T-cell (primary cell): ENCODE data around the gene UBL4B. TPM values are rescaled to one million over a fixed set of nuclear protein-coding genes. Genes with fewer than 3 reads are reported as not detected.

ENCODE experiments used
- ATAC-seq, 4 experiments: fragments of 200-7000 bp in 3 of 4; fragments of 150-1000 bp in 1 of 4; cut with Tn5 transposase; replicated peaks in 1 of 4; 1 replicate in 3 of 4; 2 replicates in 1 of 4; pipeline ENCODE4 v1.10.0; 2021; ENCODE audit warnings: moderate library complexity in 3 of 4, mild to moderate bottlenecking in 2 of 4, moderate number of reproducible peaks in 1 of 4
- CTCF ChIA-PET, 2 donors: fragments of 300-600 bp; sonication (Branson Sonifier 250); formaldehyde crosslinking; loops; one replicate each; lab custom pipeline; 2022; ENCODE audit warnings: antibody characterized with exemption in 2 of 2; lab: Charles Lee
- POLR2A ChIA-PET, 2 donors: fragments of 300-600 bp; sonication (Branson Sonifier 250); formaldehyde crosslinking; loops; one replicate each; lab custom pipeline; 2022; ENCODE audit warnings: antibody characterized with exemption in 2 of 2; lab: Charles Lee
- DNase-seq, 35 experiments: peaks; one replicate each; pipeline versions ENCODE4 v3.0.0 to v3.0.0-alpha.2; 2013 to 2023
- H3K27ac ChIP-seq: one replicate; pipeline ENCODE4 v1.5.1; 2013; ENCODE audit warnings: low read length
- H3K27me3 ChIP-seq, 2 experiments: replicated peaks in 1 of 2; 1 replicate in 1 of 2; 2 replicates in 1 of 2; pipeline versions ENCODE4 v1.6.1 to v1.7.0; 2013; ENCODE audit warnings: low read length in 1 of 2, mixed read lengths in 1 of 2; ENCODE audit not compliant: control insufficient read depth in 2 of 2, insufficient read depth in 2 of 2; ENCODE audit errors: extremely low read depth in 1 of 2
- H3K36me3 ChIP-seq, 2 donors: 1 replicate in 1 of 2; 2 replicates in 1 of 2; pipeline versions ENCODE4 v1.6.1 to v1.7.0; 2013; ENCODE audit warnings: low read length in 1 of 2; ENCODE audit not compliant: control insufficient read depth in 2 of 2, insufficient read depth in 1 of 2; ENCODE audit errors: extremely low read depth in 1 of 2
- H3K4me1 ChIP-seq, 2 experiments: 1 replicate in 1 of 2; 2 replicates in 1 of 2; pipeline versions ENCODE4 v1.6.1 to v1.7.0; 2013; ENCODE audit warnings: low read length in 2 of 2, mixed read lengths in 1 of 2; ENCODE audit not compliant: insufficient read depth in 2 of 2, control insufficient read depth in 1 of 2; ENCODE audit errors: extremely low read depth in 1 of 2
- H3K4me3 ChIP-seq, 2 donors: 1 replicate in 1 of 2; 2 replicates in 1 of 2; pipeline versions ENCODE4 v1.5.1 to v1.7.0; 2013; ENCODE audit warnings: mild to moderate bottlenecking in 2 of 2, low read length in 1 of 2, moderate library complexity in 1 of 2; ENCODE audit not compliant: control insufficient read depth in 1 of 2; ENCODE audit errors: extremely low read depth in 1 of 2
- H3K9me3 ChIP-seq: 2 replicates; pipeline ENCODE4 v1.7.0; 2013
- H3K27ac Mint-ChIP-seq, 2 donors: one replicate each; pipeline ENCODE4 v1.8.0; 2020 to 2021; ENCODE audit warnings: mild to moderate bottlenecking in 2 of 2, mixed read lengths in 2 of 2
- H3K27me3 Mint-ChIP-seq, 2 donors: one replicate each; pipeline ENCODE4 v1.8.0; 2021 to 2022; ENCODE audit warnings: mixed read lengths in 2 of 2
- H3K36me3 Mint-ChIP-seq: one replicate; pipeline ENCODE4 v1.8.0; 2021; ENCODE audit warnings: mixed read lengths
- H3K4me1 Mint-ChIP-seq, 3 donors: one replicate each; pipeline ENCODE4 v1.8.0; 2020 to 2022; ENCODE audit warnings: mixed read lengths in 3 of 3, mild to moderate bottlenecking in 1 of 3
- H3K4me3 Mint-ChIP-seq, 3 donors: one replicate each; pipeline ENCODE4 v1.8.0; 2020 to 2022; ENCODE audit warnings: mild to moderate bottlenecking in 3 of 3, mixed read lengths in 3 of 3, moderate library complexity in 3 of 3
- H3K9me3 Mint-ChIP-seq, 3 donors: one replicate each; pipeline ENCODE4 v1.8.0; 2020 to 2022; ENCODE audit warnings: mixed read lengths in 3 of 3
- WGBS: methylation state at CpG from one replicate; pipeline ENCODE4 v1.1.5; 2013; ENCODE audit warnings: missing lambda C conversion rate; ENCODE audit not compliant: insufficient coverage; 5-methylcytosine and 5-hydroxymethylcytosine counted together
- total RNA-seq, 35 experiments: library from RNA in 6 of 35; stranded (reverse) in 6 of 35; fragments of 120-200 nt in 1 of 35; gene quantifications; one replicate each; pipeline versions ENCODE4 v1.2.1 to v1.2.4 and lab custom pipeline; 2013 to 2026

UBL4B gene
- total RNA-seq, 5 donors from 2014 or later (not counting 1 experiment from before 2014, with no cell fraction given): not detected

DNA sequence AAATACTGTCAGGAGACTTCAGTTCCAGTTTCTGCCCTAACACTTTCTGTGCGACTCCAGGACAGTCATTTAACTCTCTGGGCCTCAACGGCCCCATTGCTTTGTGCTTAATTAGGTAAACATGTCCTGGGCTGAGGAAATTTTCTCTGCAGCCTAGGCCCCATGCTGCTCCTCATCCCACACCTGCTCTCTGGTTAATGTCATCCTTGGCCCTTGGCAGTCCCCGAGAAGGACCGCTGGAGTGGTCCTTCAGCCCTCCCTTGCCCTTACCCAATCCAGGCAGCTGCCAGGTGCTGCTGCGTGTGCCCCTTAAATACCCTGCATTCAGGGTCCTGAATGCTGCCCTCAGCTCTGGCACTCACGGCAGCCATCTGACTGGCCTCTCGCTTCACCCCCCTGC lies 18.7 kb downstream of the UBL4B start:
- Mint-ChIP-seq H3K36me3 (no peaks in the 10 kb centered on the region), H3K27ac (no peak overlapping the region), H3K9me3 (peaks cover 0 to 3% (median 0%) of the 10 kb centered on the region in 3 donors), H3K4me3 (no peak overlapping the region), H3K27me3 (peaks cover 16 to 56% of the 10 kb centered on the region in 2 donors), H3K4me1 (peaks cover 0 to 4% (median 0%) of the 10 kb centered on the region in 3 donors)
- Histone ChIP-seq H3K9me3 (no peaks in the 10 kb centered on the region), H3K27me3 (peaks cover 0 to 73% of the 10 kb centered on the region in 2 experiments), H3K4me1 (peaks cover 0 to 6% of the 10 kb centered on the region in 2 experiments), H3K27ac (no peak overlapping the region), H3K4me3 (no peak overlapping the region), H3K36me3 (no peaks in the 10 kb centered on the region)
- ChIA-PET CTCF (no interaction called here), POLR2A (no interaction called here)
- DNase-seq (no peak), ATAC-seq (no peak)
- WGBS: 84% methylated on average over 4 of the region's 7 CpGs

DNA sequence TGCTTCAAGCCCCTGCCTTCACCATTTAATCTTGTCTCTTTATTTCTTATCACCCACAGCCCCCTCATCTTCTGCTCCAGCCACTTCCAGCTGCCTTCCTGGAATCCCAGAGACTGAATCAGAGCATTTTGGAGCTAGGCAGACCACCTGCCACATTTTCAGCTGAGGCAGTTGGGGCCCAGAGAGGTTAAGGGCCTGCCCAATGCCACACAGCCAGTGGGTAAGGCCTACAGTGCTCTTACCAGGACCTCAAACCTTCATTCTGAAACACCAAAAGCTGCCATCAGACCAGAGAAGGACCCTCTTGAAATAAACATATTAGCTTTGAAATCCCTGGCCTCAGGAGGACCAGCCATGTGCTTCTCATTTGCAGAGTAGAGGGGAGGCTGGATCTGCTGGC lies 20.4 kb downstream of the UBL4B start:
- ChIA-PET POLR2A (no interaction called here), CTCF (interaction anchor here in 1 of 2 donors (0.6 to 0.7 kb wide), 2 partner anchors 53 to 74 kb away, joined by 3 to 5 read pairs; no protein-coding TSS in a partner anchor)
- Mint-ChIP-seq H3K9me3 (no peaks in the 10 kb centered on the region), H3K4me3 (no peak overlapping the region), H3K4me1 (peaks cover 10 to 13% (median 11%) of the 10 kb centered on the region in 3 donors), H3K36me3 (no peaks in the 10 kb centered on the region), H3K27ac (no peak overlapping the region), H3K27me3 (peaks cover 24 to 64% of the 10 kb centered on the region in 2 donors)
- Histone ChIP-seq H3K27me3 (peaks cover 0 to 69% of the 10 kb centered on the region in 2 experiments), H3K4me1 (peaks cover 0 to 12% of the 10 kb centered on the region in 2 experiments), H3K36me3 (no peaks in the 10 kb centered on the region), H3K4me3 (no peak overlapping the region), H3K9me3 (no peaks in the 10 kb centered on the region), H3K27ac (no peak overlapping the region)
- ATAC-seq (no peak), DNase-seq (no peak)

DNA sequence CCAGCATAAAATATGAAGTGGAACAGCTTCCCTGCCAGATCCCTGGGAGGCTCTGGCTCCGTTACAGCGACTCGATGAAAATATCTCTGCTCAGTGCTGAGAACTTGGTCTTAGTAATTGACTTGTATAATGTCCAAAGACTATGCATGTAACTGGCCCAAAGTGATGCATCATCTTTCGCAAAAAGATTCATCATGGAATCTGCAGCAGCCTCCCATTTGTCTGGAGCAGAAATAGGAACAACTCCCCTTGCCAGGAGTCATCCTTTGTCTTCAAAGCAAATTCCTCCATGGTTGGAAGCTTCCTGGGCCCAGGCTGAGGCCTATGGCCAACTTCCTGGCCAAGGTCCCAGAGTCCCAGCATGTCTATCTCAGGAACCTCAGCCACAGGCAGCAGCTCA lies 21.2 kb downstream of the UBL4B start:
- CTCF ChIA-PET: no interaction called here
- no peak for ATAC-seq
- WGBS: 93% methylated on average over 4 of the region's 4 CpGs

DNA sequence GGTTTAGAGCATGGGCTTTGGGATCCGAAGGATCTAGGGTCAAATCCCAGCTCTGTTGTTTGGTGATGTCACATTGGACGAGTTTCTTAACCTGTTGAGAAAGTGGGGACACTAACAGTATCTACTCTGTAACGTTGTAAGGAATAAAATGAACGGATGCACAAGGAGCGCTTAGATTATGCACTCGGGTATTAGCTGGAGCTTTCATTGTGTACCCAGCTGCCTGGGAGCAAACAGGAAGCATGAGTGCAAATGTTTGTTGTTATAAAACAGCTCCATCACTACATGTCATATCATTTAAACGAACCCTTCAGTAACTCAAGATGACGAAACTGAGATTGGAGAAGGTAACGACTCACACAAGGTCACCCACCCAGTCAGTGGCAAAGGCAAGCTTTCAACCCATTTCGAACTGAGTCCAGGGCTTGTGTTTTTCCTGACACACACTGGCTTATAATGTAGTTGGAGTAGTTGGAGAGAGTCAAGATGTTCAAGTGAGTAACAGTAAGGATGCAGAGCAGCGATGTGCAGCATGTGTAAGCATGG lies 21.9 kb downstream of the UBL4B start:
- ChIA-PET CTCF (no interaction called here), POLR2A (no interaction called here)
- WGBS: 72% methylated on average over 6 of the region's 11 CpGs
- H3K4me1 Mint-ChIP-seq: peaks cover 13 to 16% (median 13%) of the 10 kb centered on the region in 3 donors
- DNase-seq (no peak), ATAC-seq (no peak)
- no peak overlapping the region for H3K4me3 ChIP-seq
- H3K27me3 Mint-ChIP-seq: peaks cover 26 to 61% of the 10 kb centered on the region in 2 donors
- no peak overlapping the region for H3K27ac Mint-ChIP-seq
- no peak overlapping the region for H3K27ac ChIP-seq
- H3K9me3 Mint-ChIP-seq: no peaks in the 10 kb centered on the region
- no peaks in the 10 kb centered on the region for H3K9me3 ChIP-seq
- H3K4me3 Mint-ChIP-seq: no peak overlapping the region
- H3K4me1 ChIP-seq: peaks cover 0 to 12% of the 10 kb centered on the region in 2 experiments
- no peaks in the 10 kb centered on the region for H3K36me3 Mint-ChIP-seq
- no peaks in the 10 kb centered on the region for H3K36me3 ChIP-seq
- H3K27me3 ChIP-seq: peaks cover 0 to 59% of the 10 kb centered on the region in 2 experiments

More for the DNA sequence above, 21.2 kb downstream of the UBL4B start:
- H3K27me3 ChIP-seq: peaks cover 0 to 66% of the 10 kb centered on the region in 2 experiments
- POLR2A ChIA-PET: no interaction called here
- H3K36me3 ChIP-seq: no peaks in the 10 kb centered on the region
- H3K36me3 Mint-ChIP-seq: no peaks in the 10 kb centered on the region
- peaks cover 0 to 12% of the 10 kb centered on the region in 2 experiments for H3K4me1 ChIP-seq
- no peak overlapping the region for H3K27ac Mint-ChIP-seq
- DNase-seq: no peak
- H3K4me3 Mint-ChIP-seq: no peak overlapping the region
- peaks cover 13 to 16% (median 13%) of the 10 kb centered on the region in 3 donors for H3K4me1 Mint-ChIP-seq
- H3K27me3 Mint-ChIP-seq: peaks cover 26 to 63% of the 10 kb centered on the region in 2 donors
- H3K9me3 ChIP-seq: no peaks in the 10 kb centered on the region
- H3K9me3 Mint-ChIP-seq: no peaks in the 10 kb centered on the region
- H3K27ac ChIP-seq: no peak overlapping the region
- H3K4me3 ChIP-seq: no peak overlapping the region

DNA sequence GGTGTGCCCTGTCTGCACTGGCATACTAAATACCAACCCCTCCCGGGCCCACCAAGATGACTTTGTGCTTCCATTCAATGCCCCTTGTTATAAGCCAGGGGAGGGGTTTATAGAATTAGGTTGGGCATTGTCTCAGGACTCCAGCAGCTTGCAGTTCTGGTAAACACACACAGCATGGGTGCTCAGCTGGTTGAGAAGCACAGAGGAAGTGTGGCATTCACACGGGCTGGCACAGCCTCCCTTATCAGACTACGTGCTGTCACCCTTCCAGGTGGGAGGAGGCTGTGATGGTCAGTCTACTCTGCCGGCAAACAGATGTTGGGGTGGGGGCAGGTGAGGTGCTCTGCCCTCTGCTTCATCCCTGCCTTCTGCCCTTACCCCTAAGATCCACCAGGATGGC lies 23.0 kb downstream of the UBL4B start:
- ChIA-PET POLR2A (no interaction called here), CTCF (no interaction called here)
- H3K9me3 ChIP-seq: no peaks in the 10 kb centered on the region
- Mint-ChIP-seq H3K27me3 (peaks cover 29 to 57% of the 10 kb centered on the region in 2 donors), H3K9me3 (no peaks in the 10 kb centered on the region), H3K4me1 (peaks cover 13 to 16% (median 13%) of the 10 kb centered on the region in 3 donors), H3K4me3 (no peak overlapping the region), H3K36me3 (no peaks in the 10 kb centered on the region), H3K27ac (no peak overlapping the region)
- H3K36me3 ChIP-seq: no peaks in the 10 kb centered on the region
- no peak for ATAC-seq
- peaks cover 0 to 8% of the 10 kb centered on the region in 2 experiments for H3K4me1 ChIP-seq
- no peak overlapping the region for H3K27ac ChIP-seq
- peaks cover 0 to 48% of the 10 kb centered on the region in 2 experiments for H3K27me3 ChIP-seq
- WGBS: 60% methylated on average over 1 of the region's 4 CpGs
- H3K4me3 ChIP-seq: no peak overlapping the region
- DNase-seq: no peak

DNA sequence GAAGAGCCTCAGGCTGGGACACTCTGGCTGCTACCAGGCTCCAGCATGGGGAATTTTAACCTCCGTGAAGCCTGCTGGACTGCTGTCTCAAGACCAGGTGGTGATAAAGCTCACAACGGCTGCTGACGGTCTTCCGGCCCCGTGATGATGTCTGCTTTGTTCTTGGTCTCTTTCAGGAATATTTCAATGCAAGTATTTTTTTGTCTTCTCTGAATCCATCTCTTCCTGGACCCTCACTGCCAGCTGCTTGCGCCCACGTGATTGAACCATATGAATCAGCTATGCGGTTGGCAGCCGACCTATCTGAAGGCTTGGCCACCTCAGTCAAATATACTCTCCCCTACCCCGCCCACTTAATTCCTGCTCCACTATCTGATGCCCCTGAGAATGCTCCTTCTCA lies 23.4 kb downstream of the UBL4B start:
- Histone ChIP-seq H3K9me3 (no peaks in the 10 kb centered on the region), H3K36me3 (no peaks in the 10 kb centered on the region), H3K4me3 (no peak overlapping the region), H3K4me1 (peaks cover 0 to 6% of the 10 kb centered on the region in 2 experiments), H3K27ac (no peak overlapping the region), H3K27me3 (peaks cover 0 to 46% of the 10 kb centered on the region in 2 experiments)
- H3K27me3 Mint-ChIP-seq: peaks cover 30 to 57% of the 10 kb centered on the region in 2 donors
- peaks cover 13 to 14% (median 13%) of the 10 kb centered on the region in 3 donors for H3K4me1 Mint-ChIP-seq
- H3K9me3 Mint-ChIP-seq: no peaks in the 10 kb centered on the region
- no peak overlapping the region for H3K4me3 Mint-ChIP-seq
- no peak overlapping the region for H3K27ac Mint-ChIP-seq
- H3K36me3 Mint-ChIP-seq: no peaks in the 10 kb centered on the region
- ATAC-seq (no peak), DNase-seq (no peak)
- 76% methylated on average over 10 of the region's 10 CpGs for WGBS
- ChIA-PET POLR2A (no interaction called here), CTCF (no interaction called here)
